ENCODE data around the gene SLC4A1.

The SLC4A1 gene

GRCh38 chr17:44268709-44269534, 987 bp upstream of the SLC4A1 start:
- no peak for DNase-seq (ENCODE audit: low spot score)
- TF ChIP-seq CTCF (IDR thresholded peaks at IDR 0.05; ENCODE audit: borderline replicate concordance, control extremely low read depth, extremely low read depth, insufficient read depth, missing control alignments) = no peak
- in situ Hi-C loops (cut with MboI; ENCODE audit: low sequenced_read_pairs, unreplicated experiment) = no loop called here

- DNase-seq (ENCODE audit: low spot score) = no peak
- in situ Hi-C loops (cut with MboI; ENCODE audit: low sequenced_read_pairs, unreplicated experiment) = no loop called here
- no peak for TF ChIP-seq CTCF (IDR thresholded peaks at IDR 0.05; ENCODE audit: borderline replicate concordance, control extremely low read depth, extremely low read depth, insufficient read depth, missing control alignments)
These were observed 825 bp downstream of the SLC4A1 start for GRCh38 chr17:44267165-44267455.

GRCh38 chr17:44266402-44267164, 1.4 kb downstream of the SLC4A1 start:
- in situ Hi-C loops (cut with MboI; ENCODE audit: low sequenced_read_pairs, unreplicated experiment) = no loop called here
- DNase-seq (ENCODE audit: low spot score) = no peak
- no peak for TF ChIP-seq CTCF (IDR thresholded peaks at IDR 0.05; ENCODE audit: borderline replicate concordance, control extremely low read depth, extremely low read depth, insufficient read depth, missing control alignments)

- in situ Hi-C loops (cut with MboI; ENCODE audit: low sequenced_read_pairs, unreplicated experiment) = no loop called here
- no peak for TF ChIP-seq CTCF (IDR thresholded peaks at IDR 0.05; ENCODE audit: borderline replicate concordance, control extremely low read depth, extremely low read depth, insufficient read depth, missing control alignments)
- DNase-seq (ENCODE audit: low spot score) = no peak
These were observed 4.5 kb downstream of the SLC4A1 start for GRCh38 chr17:44263345-44263902.

- in situ Hi-C loops (cut with MboI; ENCODE audit: low sequenced_read_pairs, unreplicated experiment) = no loop called here
- DNase-seq (ENCODE audit: low spot score) = no peak
- no peak for TF ChIP-seq CTCF (IDR thresholded peaks at IDR 0.05; ENCODE audit: borderline replicate concordance, control extremely low read depth, extremely low read depth, insufficient read depth, missing control alignments)
These were observed 5.2 kb downstream of the SLC4A1 start for GRCh38 chr17:44262654-44263225.

GRCh38 chr17:44260296-44260695, 7.6 kb downstream of the SLC4A1 start:
- DNase-seq (ENCODE audit: low spot score) = no peak
- TF ChIP-seq CTCF (IDR thresholded peaks at IDR 0.05; ENCODE audit: borderline replicate concordance, control extremely low read depth, extremely low read depth, insufficient read depth, missing control alignments) = no peak
- in situ Hi-C loops (cut with MboI; ENCODE audit: low sequenced_read_pairs, unreplicated experiment) = no loop called here

Measured in GM13976 (cell line).